Body of pancreas (tissue), 4 donors: Measurements from ENCODE around the gene OR5K2.

Experiments used
- CTCF ChIP-seq, 7 experiments: fragments of 450-650 bp in 4 of 7; fragments of 200-600 bp in 3 of 7; sonication (generic) in 3 of 7; IDR thresholded peaks; one replicate each; pipeline ENCODE4 v1.5.1; 2016 to 2019; ENCODE audit warnings: antibody characterized with exemption in 7 of 7
- POLR2A ChIP-seq, 3 donors: fragments of 450-650 bp; IDR thresholded peaks; one replicate each; pipeline ENCODE4 v1.6.1; 2016; ENCODE audit warnings: antibody characterized with exemption in 3 of 3, mild to moderate bottlenecking in 2 of 3

GRCh38 chr3:98518816-98519215, 21.3 kb downstream of the OR5K2 start:
- TF ChIP-seq POLR2A (IDR thresholded peaks at IDR 0.05) (no peak), CTCF (IDR thresholded peaks at IDR 0.05) (no peak)
